Ascending aorta (tissue), 2 donors: ENCODE results near the gene GIT2. TPM values are rescaled to one million over a fixed set of nuclear protein-coding genes. Genes with fewer than 3 reads are reported as not detected.

Experiments used
- DNase-seq, 2 donors: peaks; one replicate each; pipeline ENCODE4 v3.0.0-alpha.2; 2019; ENCODE audit warnings: low spot score in 2 of 2
- H3K27ac ChIP-seq, 2 donors: fragments of 200-600 bp; sonication (generic); one replicate each; pipeline ENCODE4 v1.5.1; 2016 to 2017; ENCODE audit warnings: mild to moderate bottlenecking in 1 of 2
- H3K27me3 ChIP-seq: fragments of 200-600 bp; sonication (generic); one replicate; pipeline ENCODE4 v1.5.1; 2017
- H3K36me3 ChIP-seq, 2 donors: fragments of 200-600 bp; sonication (generic); one replicate each; pipeline ENCODE4 v1.5.1; 2016
- H3K4me1 ChIP-seq, 2 donors: fragments of 200-600 bp; sonication (generic); one replicate each; pipeline ENCODE4 v1.5.1; 2016 to 2017; ENCODE audit warnings: mild to moderate bottlenecking in 1 of 2
- H3K4me3 ChIP-seq, 2 donors: fragments of 200-600 bp; sonication (generic); one replicate each; pipeline ENCODE4 v1.5.1; 2016 to 2017; ENCODE audit warnings: mild to moderate bottlenecking in 1 of 2
- H3K9me3 ChIP-seq, 2 donors: fragments of 200-600 bp; sonication (generic); one replicate each; pipeline ENCODE4 v1.5.1; 2016
- CTCF ChIP-seq, 3 experiments: fragments of 200-600 bp in 2 of 3; fragments of 450-650 bp in 1 of 3; sonication (generic) in 2 of 3; IDR thresholded peaks; one replicate each; pipeline ENCODE4 v1.5.1; 2016 to 2019; ENCODE audit warnings: antibody characterized with exemption in 3 of 3, mild to moderate bottlenecking in 1 of 3, moderate library complexity in 1 of 3
- intact Hi-C: fragments of 100-400 bp; cut with DNase I; formaldehyde crosslinking; loops from one replicate; pipeline ENCODE4 v1.15.1; 2023
- total RNA-seq: library from RNA; depleted of rRNA; stranded (reverse); fragments of >200 nt; gene quantifications from one replicate; pipeline ENCODE4 v1.1.0, GENCODE V29; 2016

Gene GIT2
- total RNA-seq, 1 donor from 2014 or later = 44.9 TPM

DNA sequence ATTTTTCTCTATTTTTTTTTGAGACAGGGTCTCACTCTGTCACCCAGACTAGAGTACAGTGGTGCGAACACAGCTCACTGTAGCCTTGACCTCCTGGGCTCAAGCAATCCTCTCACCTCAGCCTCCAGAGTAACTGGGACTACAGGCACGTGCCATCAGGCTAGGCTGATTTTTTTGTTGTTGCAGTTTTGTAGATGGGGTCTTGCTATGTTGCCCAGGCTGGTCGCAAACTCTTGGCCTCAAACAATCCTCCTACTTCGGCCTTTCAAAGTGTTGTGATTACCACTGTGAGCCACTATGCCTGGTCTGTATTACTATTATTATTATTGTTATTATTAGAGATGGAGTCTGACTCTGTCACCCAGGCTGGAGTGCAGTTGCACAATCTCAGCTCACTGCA is 23.3 kb downstream of the GIT2 start:
- Histone ChIP-seq H3K4me3 (no peak overlapping the region), H3K9me3 (no peaks in the 10 kb centered on the region), H3K36me3 (peaks cover 40 to 75% of the 10 kb centered on the region in 2 donors), H3K4me1 (no peaks in the 10 kb centered on the region), H3K27ac (no peak overlapping the region), H3K27me3 (no peaks in the 10 kb centered on the region)
- intact Hi-C loops = no loop called here
- DNase-seq = no peak
- TF ChIP-seq CTCF (IDR thresholded peaks at IDR 0.05) = no peak

DNA sequence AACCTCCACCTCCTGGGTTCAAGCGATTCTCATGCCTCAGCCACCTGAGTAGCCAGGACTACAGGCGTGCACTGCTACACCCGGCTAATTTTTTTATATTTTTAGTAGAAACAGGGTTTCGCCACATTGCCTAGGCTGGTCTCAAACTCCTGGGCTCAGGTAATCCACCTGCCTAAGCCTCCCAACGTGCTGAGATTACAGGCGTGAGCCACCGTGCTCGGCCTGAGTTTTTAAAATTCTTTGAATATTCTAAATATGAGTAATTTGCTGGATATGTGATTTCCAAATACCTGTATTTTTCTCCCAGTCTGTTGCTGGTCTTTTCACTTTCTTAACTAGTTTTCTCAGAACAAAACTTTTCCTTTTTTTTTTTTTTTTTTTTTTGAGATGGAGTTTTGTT is 27.4 kb downstream of the GIT2 start:
- DNase-seq = no peak
- intact Hi-C loops = no loop called here
- Histone ChIP-seq H3K27ac (no peak overlapping the region), H3K4me3 (no peak overlapping the region), H3K27me3 (no peaks in the 10 kb centered on the region), H3K4me1 (no peaks in the 10 kb centered on the region), H3K9me3 (no peaks in the 10 kb centered on the region), H3K36me3 (peaks cover 40 to 69% of the 10 kb centered on the region in 2 donors)
- no peak for TF ChIP-seq CTCF (IDR thresholded peaks at IDR 0.05)

- peaks cover 36 to 64% of the 10 kb centered on the region in 2 donors for H3K36me3 ChIP-seq
- H3K4me3 ChIP-seq = no peak overlapping the region
- no peaks in the 10 kb centered on the region for H3K4me1 ChIP-seq
- TF ChIP-seq CTCF (IDR thresholded peaks at IDR 0.05) = no peak
- H3K9me3 ChIP-seq = no peaks in the 10 kb centered on the region
- intact Hi-C loops = no loop called here
- no peaks in the 10 kb centered on the region for H3K27me3 ChIP-seq
- no peak overlapping the region for H3K27ac ChIP-seq
- no peak for DNase-seq
These were observed 28.1 kb downstream of the GIT2 start for GRCh38 chr12:109968032-109968420.

DNA sequence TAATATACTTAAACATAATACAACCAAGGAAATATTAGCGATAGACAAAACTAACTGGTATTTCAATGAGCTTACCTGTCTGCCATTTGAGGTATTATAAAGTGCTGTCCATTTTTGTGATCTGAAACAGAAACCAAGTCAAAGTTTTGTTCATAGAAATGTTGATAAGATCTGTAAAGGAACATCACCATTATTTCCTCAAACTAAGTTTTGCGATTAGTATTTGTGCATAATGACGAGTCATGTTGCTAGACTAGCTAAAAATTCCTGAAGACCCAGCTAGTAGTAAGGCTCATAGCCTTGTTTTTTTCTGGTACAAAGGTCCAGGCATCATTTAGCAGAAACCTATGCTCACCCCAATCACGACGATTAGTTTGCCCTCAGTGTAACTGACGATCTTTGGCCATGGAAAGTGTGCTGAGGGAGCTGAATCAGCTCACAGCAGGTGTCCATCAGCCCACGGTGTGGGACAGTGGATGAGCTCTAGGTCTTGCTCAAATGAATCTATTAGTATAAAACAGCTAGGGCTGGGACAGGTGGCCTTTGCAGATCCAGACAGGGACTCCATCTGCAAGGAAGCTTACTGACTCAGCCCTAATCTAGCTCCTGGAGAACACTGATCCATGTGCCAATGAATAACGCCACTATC is 28.7 kb downstream of the GIT2 start:
- H3K36me3 ChIP-seq = peaks cover 31 to 65% of the 10 kb centered on the region in 2 donors
- no peak for DNase-seq
- intact Hi-C loops = no loop called here

DNA sequence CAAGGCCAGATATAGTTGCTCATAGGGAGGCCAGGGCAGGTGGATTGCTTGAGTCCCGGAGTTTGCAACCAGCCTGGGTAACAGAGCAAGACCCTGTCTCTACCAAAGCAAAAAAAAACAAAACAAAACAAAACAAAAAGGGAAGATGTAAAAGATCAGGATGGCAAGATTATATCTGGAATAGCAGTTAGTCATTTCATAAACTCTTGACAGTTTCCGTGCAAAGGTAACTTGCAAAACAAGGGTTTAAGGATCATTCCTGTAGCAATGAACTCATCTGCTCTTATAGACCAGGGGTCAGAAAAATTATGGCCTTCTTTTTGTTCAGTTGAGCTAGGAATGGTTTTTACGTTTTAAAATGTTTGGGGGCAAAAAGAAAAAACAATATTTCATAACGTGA is 29.6 kb downstream of the GIT2 start:
- H3K36me3 ChIP-seq = peaks cover 30 to 72% of the 10 kb centered on the region in 2 donors
- intact Hi-C loops = no loop called here
- no peaks in the 10 kb centered on the region for H3K9me3 ChIP-seq

More for the DNA sequence above, 28.7 kb downstream of the GIT2 start:
- no peaks in the 10 kb centered on the region for H3K4me1 ChIP-seq
- no peak overlapping the region for H3K4me3 ChIP-seq
- no peaks in the 10 kb centered on the region for H3K9me3 ChIP-seq
- H3K27ac ChIP-seq = no peak overlapping the region
- TF ChIP-seq CTCF (IDR thresholded peaks at IDR 0.05) = no peak
- H3K27me3 ChIP-seq = no peaks in the 10 kb centered on the region

More for the DNA sequence above, 29.6 kb downstream of the GIT2 start:
- no peak overlapping the region for H3K27ac ChIP-seq
- no peaks in the 10 kb centered on the region for H3K27me3 ChIP-seq
- H3K4me3 ChIP-seq = no peak overlapping the region
- no peak for TF ChIP-seq CTCF (IDR thresholded peaks at IDR 0.05)
- DNase-seq = no peak
- peaks cover 0 to 2% of the 10 kb centered on the region in 2 donors for H3K4me1 ChIP-seq
